Retinal pigment epithelial cell (primary cell): ENCODE data around the gene SMARCA1.
A peak's percentile ranks its signal among the peaks of the same experiment; 100 is the strongest.

Experiments
- DNase-seq: peaks from one replicate; pipeline ENCODE4 v3.0.0-alpha.2; 2010; ENCODE audit warnings: low read depth
- H3K4me3 ChIP-seq: 2 replicates; pipeline ENCODE4 v1.5.1; 2011; ENCODE audit warnings: mild to moderate bottlenecking, low read length, control low read depth, moderate library complexity
- TF ChIP-seq, protein P1 (sequence below): conservative IDR thresholded peaks from 2 replicates; pipeline ENCODE4 v1.5.1; 2011; ENCODE audit warnings: low read depth, low read length, control low read depth, inconsistent platforms

SMARCA1 gene

DNA sequence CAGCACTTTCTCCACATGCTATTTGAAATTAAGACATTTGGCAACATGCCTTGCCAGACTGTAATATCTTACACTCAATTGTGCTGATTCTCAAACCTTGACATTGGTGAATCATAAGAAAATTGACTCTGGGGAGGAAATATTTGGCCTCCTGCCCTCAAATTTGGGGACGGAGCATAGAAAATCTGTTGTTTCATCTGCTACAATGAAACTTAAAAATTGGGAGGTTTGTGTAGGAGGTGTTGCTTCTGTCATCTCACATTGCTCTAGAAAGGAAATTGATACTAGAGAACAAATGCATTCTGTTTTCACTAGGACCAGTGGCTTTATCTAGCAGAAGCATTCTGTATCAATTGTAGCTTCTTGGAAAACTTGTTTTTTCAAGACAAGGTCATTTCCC lies 22.1 kb upstream of the SMARCA1 start:
- H3K4me3 ChIP-seq, result no peak overlapping the region
- no peak for DNase-seq
- TF ChIP-seq, protein P1, sequence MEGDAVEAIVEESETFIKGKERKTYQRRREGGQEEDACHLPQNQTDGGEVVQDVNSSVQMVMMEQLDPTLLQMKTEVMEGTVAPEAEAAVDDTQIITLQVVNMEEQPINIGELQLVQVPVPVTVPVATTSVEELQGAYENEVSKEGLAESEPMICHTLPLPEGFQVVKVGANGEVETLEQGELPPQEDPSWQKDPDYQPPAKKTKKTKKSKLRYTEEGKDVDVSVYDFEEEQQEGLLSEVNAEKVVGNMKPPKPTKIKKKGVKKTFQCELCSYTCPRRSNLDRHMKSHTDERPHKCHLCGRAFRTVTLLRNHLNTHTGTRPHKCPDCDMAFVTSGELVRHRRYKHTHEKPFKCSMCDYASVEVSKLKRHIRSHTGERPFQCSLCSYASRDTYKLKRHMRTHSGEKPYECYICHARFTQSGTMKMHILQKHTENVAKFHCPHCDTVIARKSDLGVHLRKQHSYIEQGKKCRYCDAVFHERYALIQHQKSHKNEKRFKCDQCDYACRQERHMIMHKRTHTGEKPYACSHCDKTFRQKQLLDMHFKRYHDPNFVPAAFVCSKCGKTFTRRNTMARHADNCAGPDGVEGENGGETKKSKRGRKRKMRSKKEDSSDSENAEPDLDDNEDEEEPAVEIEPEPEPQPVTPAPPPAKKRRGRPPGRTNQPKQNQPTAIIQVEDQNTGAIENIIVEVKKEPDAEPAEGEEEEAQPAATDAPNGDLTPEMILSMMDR, result no peak

DNA sequence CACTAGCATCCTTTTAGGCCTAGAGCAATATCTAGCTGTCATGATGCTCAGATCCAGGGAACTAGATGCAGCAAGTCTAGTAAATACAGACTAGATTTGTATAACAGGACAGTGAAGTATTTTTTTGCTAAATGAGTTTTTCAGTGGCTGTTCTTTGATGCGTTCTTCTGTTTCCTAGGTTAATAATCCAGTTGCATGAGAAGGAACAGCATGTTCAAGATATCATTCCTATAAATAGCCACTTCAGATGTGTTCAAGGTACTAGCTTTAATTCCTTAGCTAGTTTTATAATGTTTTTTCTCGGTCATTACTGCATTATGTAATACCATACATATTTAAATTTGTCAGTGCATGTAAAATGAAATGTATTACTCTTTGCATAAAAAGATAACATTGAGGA lies 21.5 kb upstream of the SMARCA1 start:
- DNase-seq, result no peak
- no peak overlapping the region for H3K4me3 ChIP-seq
- TF ChIP-seq, protein P1, result no peak

DNA sequence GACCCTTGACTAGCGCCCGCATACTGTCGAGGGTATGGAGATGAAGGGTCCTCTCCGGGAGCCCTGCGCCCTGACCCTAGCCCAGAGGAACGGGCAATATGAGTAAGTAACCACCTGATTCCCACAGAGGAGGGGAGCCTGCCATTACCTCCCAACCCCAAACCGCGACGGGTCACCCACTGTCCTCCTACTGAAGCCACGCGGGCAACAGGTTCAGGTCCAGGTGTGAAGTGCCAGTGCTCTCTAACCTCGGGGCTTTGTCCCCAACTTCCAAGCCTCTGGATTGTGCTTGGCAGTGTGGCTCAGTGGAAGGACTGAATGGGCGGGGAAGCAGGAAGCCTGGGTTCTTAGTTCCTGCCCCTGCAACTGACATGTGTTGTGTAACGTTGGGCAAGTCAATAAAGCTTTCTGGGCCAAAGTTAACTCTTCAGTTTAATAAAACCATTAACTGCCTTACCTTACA lies 17.5 kb upstream of the SMARCA1 start:
- TF ChIP-seq, protein P1, result no peak
- H3K4me3 ChIP-seq, result peak overlapping the region; percentile 61
- DNase-seq, result no peak

DNA sequence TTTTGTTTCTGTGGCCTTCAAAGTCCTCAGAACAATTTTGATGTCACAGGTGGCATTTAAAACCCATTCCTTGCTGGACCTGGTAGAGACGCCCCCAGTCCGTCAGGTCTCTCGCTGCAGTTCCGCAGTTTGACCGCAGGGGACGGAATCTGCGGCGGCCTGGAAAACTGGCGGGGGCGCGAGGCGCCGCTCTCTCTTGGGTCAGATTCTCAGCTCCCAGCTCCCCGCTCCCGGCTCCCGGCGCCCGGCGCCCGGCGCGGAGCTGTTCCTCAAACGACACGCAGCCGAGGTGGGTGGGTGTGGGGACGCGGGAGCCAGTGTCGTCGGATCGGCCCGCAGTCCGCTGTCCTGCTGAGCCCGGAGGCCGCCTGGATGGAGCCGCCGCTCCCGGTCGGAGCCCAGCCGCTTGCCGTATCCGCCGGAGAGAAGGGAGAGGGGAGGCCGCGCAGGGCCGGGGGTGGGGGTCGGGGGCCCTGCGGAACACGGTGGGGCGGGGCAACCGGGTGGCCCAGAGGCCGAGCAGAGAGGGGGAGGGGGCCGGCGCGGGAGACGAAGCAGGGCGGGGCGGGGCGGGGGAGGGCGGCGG lies 16.9 kb upstream of the SMARCA1 start, which contains the start of gene OCRL:
TSS of gene OCRL (plus strand) at position 192 of the 586 bp plus-strand sequence. CDS start at position 373, 181 bp downstream.
- H3K4me3 ChIP-seq, result peak within 1 kb of the TSS; percentile 61
- TF ChIP-seq, protein P1, result peak; percentile 69
- DNase-seq, result no peak

DNA sequence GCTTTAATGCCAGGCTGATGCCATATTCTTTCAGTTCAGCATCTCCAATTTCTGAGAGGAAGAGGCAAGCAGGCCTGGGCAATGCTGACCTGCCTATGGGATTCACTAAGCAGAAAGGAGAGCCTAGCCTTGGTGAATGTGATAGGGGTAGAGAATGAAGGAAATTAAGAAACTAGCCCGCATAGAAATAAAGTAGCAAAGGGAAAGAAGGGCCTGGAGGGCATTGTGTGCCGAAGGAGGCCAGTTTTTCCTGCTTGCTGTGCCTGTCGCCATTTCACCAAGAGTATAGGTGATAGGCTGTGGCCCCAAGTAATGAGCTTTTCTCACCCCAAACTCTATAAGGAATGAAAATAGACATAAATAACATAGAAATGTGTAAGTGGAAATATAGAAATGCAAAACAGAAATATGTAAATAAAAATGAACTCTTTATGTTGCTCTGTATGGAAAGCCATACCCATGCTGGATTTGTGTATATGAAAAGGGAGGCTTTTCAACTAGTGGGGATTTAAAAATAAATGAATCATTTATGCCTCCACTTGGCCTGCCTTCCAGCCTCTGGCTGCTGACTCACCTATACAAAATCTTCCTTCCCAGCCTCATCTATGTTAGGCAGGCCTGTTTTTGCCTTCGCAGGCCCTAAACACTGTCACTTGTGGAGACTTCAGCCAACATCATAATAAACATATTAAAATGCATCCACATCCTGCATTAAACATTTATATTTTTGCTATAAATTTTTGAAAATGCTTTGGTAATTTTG lies 11.7 kb upstream of the SMARCA1 start:
- TF ChIP-seq, protein P1, result no peak
- H3K4me3 ChIP-seq, result no peak overlapping the region
- no peak for DNase-seq

DNA sequence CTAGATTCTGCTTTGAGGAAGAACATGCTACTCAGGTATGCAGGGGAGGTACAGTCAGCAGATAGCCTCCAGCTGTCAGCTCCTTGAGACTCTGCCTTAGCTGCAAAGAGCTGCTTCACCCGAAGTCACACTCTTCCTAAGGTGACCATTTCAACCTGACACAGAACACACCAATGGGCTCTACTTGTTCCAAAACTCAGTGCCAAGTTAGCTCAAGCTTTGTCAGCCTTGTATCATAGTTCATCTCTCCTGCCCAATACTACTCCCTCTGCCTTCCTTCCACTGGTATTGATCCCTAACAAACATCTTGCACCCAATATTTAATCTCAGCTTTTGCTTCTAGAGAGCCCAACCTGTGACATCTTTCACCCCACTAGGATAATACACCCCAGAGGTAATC lies 7.8 kb upstream of the SMARCA1 start:
- no peak for DNase-seq
- TF ChIP-seq, protein P1, result no peak
- H3K4me3 ChIP-seq, result no peak overlapping the region

DNA sequence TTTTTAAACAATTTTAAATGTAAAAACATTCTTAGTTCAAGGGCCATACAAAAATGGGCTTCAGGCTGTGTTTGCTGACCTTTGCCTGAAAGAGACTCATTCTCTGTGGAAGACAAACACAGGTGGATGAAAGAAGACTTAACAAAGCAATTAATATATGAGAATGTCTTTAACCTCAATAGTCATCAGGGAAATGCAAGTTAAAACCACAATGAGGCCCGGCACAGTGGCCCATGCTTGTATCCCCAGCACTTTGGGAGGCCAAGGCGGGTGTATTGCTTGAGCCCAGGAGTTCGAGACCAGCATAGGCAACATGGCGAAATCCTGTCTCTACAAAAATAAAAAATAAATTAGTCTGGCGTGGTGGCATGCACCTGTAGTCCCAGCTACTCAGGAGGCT lies 7.1 kb upstream of the SMARCA1 start:
- no peak for DNase-seq
- no peak overlapping the region for H3K4me3 ChIP-seq
- TF ChIP-seq, protein P1, result no peak
